ENCODE results near the gene SRPK1. TPM values are rescaled to one million over a fixed set of nuclear protein-coding genes. Genes with fewer than 3 reads are reported as not detected.
A peak's percentile ranks its signal among the peaks of the same experiment; 100 is the strongest.

Gene SRPK1
- total and polyA plus RNA-seq, 2 of the 13 experiments (the other 11 are each of a cell fraction or from before 2014, with no cell fraction given), result 56.4 to 142 TPM

GRCh38 chr6:35919827-35920751, 809 bp downstream of the SRPK1 start (continued):
- no peak for TF ChIP-seq ZUFSP (CRISPR knock-in tag; IDR thresholded peaks at IDR 0.05; ENCODE audit: borderline replicate concordance)
- no peak for TF ChIP-seq ZFP91 (CRISPR knock-in tag; IDR thresholded peaks at IDR 0.05; ENCODE audit: borderline replicate concordance)
- 0 out of 2 replicates have a peak, but pooled peaks have one; percentile 76 for TF ChIP-seq ZNF260 (CRISPR knock-in tag; IDR thresholded peaks at IDR 0.05; ENCODE audit: borderline replicate concordance, low read depth)
- no peak for TF ChIP-seq JUNB (CRISPR knock-in tag; IDR thresholded peaks at IDR 0.05; ENCODE audit: borderline replicate concordance)
- TF ChIP-seq NFE2L1 (CRISPR knock-in tag; IDR thresholded peaks at IDR 0.05; ENCODE audit: borderline replicate concordance), result 0 out of 2 replicates have a peak, but pooled peaks have one; percentile 27
- TF ChIP-seq SMARCC2 (IDR thresholded peaks at IDR 0.05), result no peak
- TF ChIP-seq ZNF550 (CRISPR knock-in tag; IDR thresholded peaks at IDR 0.05; ENCODE audit: borderline replicate concordance), result 0 out of 2 replicates have a peak, but pooled peaks have one; percentile 49
- no peak for TF ChIP-seq ZNF253 (CRISPR knock-in tag; IDR thresholded peaks at IDR 0.05; ENCODE audit: borderline replicate concordance)
- TF ChIP-seq KDM4B (CRISPR knock-in tag; IDR thresholded peaks at IDR 0.05), result 0 out of 2 replicates have a peak, but pooled peaks have one; percentile 21
- peak; percentile 11; the same call in 1 of the 2 replicates for TF ChIP-seq STAT5B (CRISPR knock-in tag; IDR thresholded peaks at IDR 0.05)
- no peak for TF ChIP-seq ZBTB37 (CRISPR knock-in tag; IDR thresholded peaks at IDR 0.05)
- 0 out of 2 replicates have a peak, but pooled peaks have one; percentile 64 for TF ChIP-seq ZSCAN20 (CRISPR knock-in tag; IDR thresholded peaks at IDR 0.05; ENCODE audit: borderline replicate concordance)
- TF ChIP-seq RBM22 (optimal IDR thresholded peaks at IDR 0.05; ENCODE audit: low read length), result peak; percentile 23
- TF ChIP-seq NFE2 (CRISPR knock-in tag; IDR thresholded peaks at IDR 0.05), result no peak
- peak; percentile 73; the same call in 1 of the 2 replicates for TF ChIP-seq NRL (CRISPR knock-in tag; IDR thresholded peaks at IDR 0.05; ENCODE audit: borderline replicate concordance)
- TF ChIP-seq RFX5 (IDR thresholded peaks at IDR 0.05; ENCODE audit: low read depth, low read length), result no peak
- no peak; the same call in none of the 2 replicates for TF ChIP-seq HDAC1 (CRISPR knock-in tag; IDR thresholded peaks at IDR 0.05)
- peak; percentile 93 for TF ChIP-seq ZNF839 (CRISPR knock-in tag; IDR thresholded peaks at IDR 0.05; ENCODE audit: borderline replicate concordance)
- TF ChIP-seq ZNF639 (CRISPR knock-in tag; conservative IDR thresholded peaks at IDR 0.05), result no peak
- TF ChIP-seq RFX1 (IDR thresholded peaks at IDR 0.05), result no peak
- no peak for TF ChIP-seq THYN1 (CRISPR knock-in tag; IDR thresholded peaks at IDR 0.05; ENCODE audit: borderline replicate concordance, low read depth)
- TF ChIP-seq YEATS4 (CRISPR knock-in tag; IDR thresholded peaks at IDR 0.05; ENCODE audit: borderline replicate concordance), result peak; percentile 34; the same call in 1 of the 2 replicates
- TF ChIP-seq ATRX (CRISPR knock-in tag; IDR thresholded peaks at IDR 0.05; ENCODE audit: borderline replicate concordance), result 0 out of 2 replicates have a peak, but pooled peaks have one; percentile 57

Measured in HepG2 (cell line).